ENCODE measurements around the gene SLC12A5. TPM values are rescaled to one million over a fixed set of nuclear protein-coding genes. Genes with fewer than 3 reads are reported as not detected.

SLC12A5 gene
- total and polyA plus RNA-seq, 9 of the 15 experiments (the other 6 are each of a cell fraction or from before 2014, with no cell fraction given): 0.36 to 7.5 (median 2.1) TPM

- Histone ChIP-seq H2AFZ (ENCODE audit: low read depth, low read length) (no peak overlapping the region), H3K27ac (ENCODE audit: extremely low read depth, low read depth, low read length) (no peak overlapping the region), H4K20me1 (replicated peaks; ENCODE audit: control insufficient read depth, insufficient read depth, low read length) (peaks cover 26% of the 10 kb centered on the region), H3K4me2 (ENCODE audit: insufficient read depth, low read length) (no peak overlapping the region), H3K79me2 (ENCODE audit: control insufficient read depth, insufficient read depth, low read length) (peaks cover 87% of the 10 kb centered on the region), H3K36me3 (ENCODE audit: control insufficient read depth, insufficient read depth, low read length) (peaks cover 13% of the 10 kb centered on the region; the same call in 1 of the 3 replicates), H3K9me3 (replicated peaks; ENCODE audit: control insufficient read depth, insufficient read depth, low read depth, low read length) (no peaks in the 10 kb centered on the region), H3K4me3 (no peak overlapping the region), H3K9me1 (ENCODE audit: control insufficient read depth, insufficient read depth, low read length) (no peaks in the 10 kb centered on the region), H3K27me3 (ENCODE audit: control insufficient read depth in 2 of 2, insufficient read depth in 2 of 2, low read length in 2 of 2) (no peaks in the 10 kb centered on the region), H3K9ac (ENCODE audit: insufficient read depth in 1 of 2, low read depth in 2 of 2, low read length in 2 of 2) (no peak overlapping the region), H3K4me1 (replicated peaks in 1 of 2; ENCODE audit: control insufficient read depth in 2 of 2, insufficient read depth in 2 of 2, low read length in 2 of 2) (peaks cover 5 to 30% of the 10 kb centered on the region in 2 experiments; a peak in 4 of 5 replicates)
- no peak for FAIRE-seq
- POLR2A ChIA-PET: interaction anchor here (1.4 kb wide), 1 partner anchor 18 kb away, joined by 4 read pairs; no protein-coding TSS in a partner anchor
- no peak for DNase-seq (ENCODE audit: extremely low read depth in 1 of 4, low spot score in 3 of 4)
- 74% methylated on average over 1 of the region's 1 CpG for WGBS (ENCODE audit: insufficient coverage, low coverage, missing lambda C conversion rate)
- no TSS peak for BruUV-seq (replicated peaks)
- no peak for TF ChIP-seq MCM7 (IDR thresholded peaks at IDR 0.05)
- TF ChIP-seq COPS2 (conservative IDR thresholded peaks at IDR 0.05): no peak
- peak; percentile 58 for TF ChIP-seq ZNF316 (IDR thresholded peaks at IDR 0.05)
- TF ChIP-seq ZNF23 (CRISPR knock-in tag; IDR thresholded peaks at IDR 0.05): no peak
- TF ChIP-seq RBM14 (IDR thresholded peaks at IDR 0.05; ENCODE audit: borderline replicate concordance, insufficient read depth, low read depth, low read length): no peak
- peak; percentile 18; the same call in 1 of the 2 replicates for TF ChIP-seq MAFG (tag; conservative IDR thresholded peaks at IDR 0.05)
- no peak for TF ChIP-seq GTF2B (IDR thresholded peaks at IDR 0.05; ENCODE audit: extremely low read depth, insufficient read length)
- TF ChIP-seq TFAM (CRISPR knock-in tag; conservative IDR thresholded peaks at IDR 0.05): no peak
- no peak for TF ChIP-seq PHTF2 (CRISPR knock-in tag; IDR thresholded peaks at IDR 0.05)
- 0 out of 2 replicates have a peak, but pooled peaks have one; percentile 35 for TF ChIP-seq CEBPB (tag; IDR thresholded peaks at IDR 0.05)
- TF ChIP-seq ZNF133 (CRISPR knock-in tag; IDR thresholded peaks at IDR 0.05): no peak
- TF ChIP-seq GTF2F1 (IDR thresholded peaks at IDR 0.05; ENCODE audit: low read depth, low read length): no peak
- no peak for TF ChIP-seq CEBPG (CRISPR knock-in tag; IDR thresholded peaks at IDR 0.05)
- TF ChIP-seq CEBPG (tag; conservative IDR thresholded peaks at IDR 0.05 in 1 of 2, IDR thresholded peaks at IDR 0.05 in 1 of 2): peak in 1 of 2 experiments; percentile 21; a peak in 1 of 4 replicates
- no peak for TF ChIP-seq ZBTB49 (CRISPR knock-in tag; IDR thresholded peaks at IDR 0.05; ENCODE audit: borderline replicate concordance)
- TF ChIP-seq C11orf30 (IDR thresholded peaks at IDR 0.05; ENCODE audit: low read depth): peak; percentile 50
- no peak for TF ChIP-seq STAG1 (CRISPR knock-in tag; IDR thresholded peaks at IDR 0.05; ENCODE audit: borderline replicate concordance)
- no peak for TF ChIP-seq ZNF263 (CRISPR knock-in tag; IDR thresholded peaks at IDR 0.05; ENCODE audit: borderline replicate concordance)
- no peak for ATAC-seq
- in situ Hi-C loops (cut with MboI) (no loop called here), intact Hi-C loops (cut with micrococcal nuclease) (no loop called here)
- CTCF ChIA-PET (ENCODE audit: low intra/inter-chr PET ratio): no interaction called here
Observed at GRCh38 chr20:46083531-46084061, 54.6 kb downstream of the SLC12A5 start.

All from K562 (cell line).